ENCODE data around the gene PCGF3.
"Not testable (repeated sequence)": the region's sequence is repeated elsewhere in the genome, so short reads cannot be mapped to it uniquely, and the experiment has no call there.

PCGF3 gene

GRCh38 chr4:776743-777441 lies 71.3 kb downstream of the PCGF3 start:
- in situ Hi-C loops (cut with HindIII; ENCODE audit: low pct_unique_long_range_greater_than_20kb, low sequenced_read_pairs) = no loop called here
- TF ChIP-seq JUND (IDR thresholded peaks at IDR 0.05; ENCODE audit: low read depth) = no peak
- no peak for DNase-seq (ENCODE audit: low read depth in 1 of 2, low spot score in 1 of 2)

GRCh38 chr4:777520-778262 lies 72.1 kb downstream of the PCGF3 start:
- no peak for DNase-seq (ENCODE audit: low read depth in 1 of 2, low spot score in 1 of 2)
- no peak for TF ChIP-seq JUND (IDR thresholded peaks at IDR 0.05; ENCODE audit: low read depth)
- in situ Hi-C loops (cut with HindIII; ENCODE audit: low pct_unique_long_range_greater_than_20kb, low sequenced_read_pairs) = no loop called here

- TF ChIP-seq JUND (IDR thresholded peaks at IDR 0.05; ENCODE audit: low read depth) = no peak
- in situ Hi-C loops (cut with HindIII; ENCODE audit: low pct_unique_long_range_greater_than_20kb, low sequenced_read_pairs) = no loop called here
- no peak for DNase-seq (ENCODE audit: low read depth in 1 of 2, low spot score in 1 of 2)
Measured at GRCh38 chr4:779555-779954, 73.9 kb downstream of the PCGF3 start.

GRCh38 chr4:780255-780654 lies 74.6 kb downstream of the PCGF3 start:
- in situ Hi-C loops (cut with HindIII; ENCODE audit: low pct_unique_long_range_greater_than_20kb, low sequenced_read_pairs) = not testable (repeated sequence)

GRCh38 chr4:780716-781492 lies 75.3 kb downstream of the PCGF3 start:
- no peak for TF ChIP-seq JUND (IDR thresholded peaks at IDR 0.05; ENCODE audit: low read depth)
- in situ Hi-C loops (cut with HindIII; ENCODE audit: low pct_unique_long_range_greater_than_20kb, low sequenced_read_pairs) = no loop called here
- no peak for DNase-seq (ENCODE audit: low read depth in 1 of 2, low spot score in 1 of 2)

More at GRCh38 chr4:780255-780654, 74.6 kb downstream of the PCGF3 start:
- not testable (repeated sequence) for DNase-seq (ENCODE audit: low read depth in 1 of 2, low spot score in 1 of 2)

- TF ChIP-seq JUND (IDR thresholded peaks at IDR 0.05; ENCODE audit: low read depth) = no peak
- DNase-seq (ENCODE audit: low read depth in 1 of 2, low spot score in 1 of 2) = peak; percentile 98 to 100
- in situ Hi-C loops (cut with HindIII; ENCODE audit: low pct_unique_long_range_greater_than_20kb, low sequenced_read_pairs) = no loop called here
Measured at GRCh38 chr4:781493-782216, 76.0 kb downstream of the PCGF3 start.

GRCh38 chr4:784401-785331 lies 79.0 kb downstream of the PCGF3 start:
- in situ Hi-C loops (cut with HindIII; ENCODE audit: low pct_unique_long_range_greater_than_20kb, low sequenced_read_pairs) = no loop called here
- TF ChIP-seq JUND (IDR thresholded peaks at IDR 0.05; ENCODE audit: low read depth) = no peak
- no peak for DNase-seq (ENCODE audit: low read depth in 1 of 2, low spot score in 1 of 2)

- in situ Hi-C loops (cut with HindIII; ENCODE audit: low pct_unique_long_range_greater_than_20kb, low sequenced_read_pairs) = no loop called here
- DNase-seq (ENCODE audit: low read depth in 1 of 2, low spot score in 1 of 2) = no peak
- TF ChIP-seq JUND (IDR thresholded peaks at IDR 0.05; ENCODE audit: low read depth) = no peak
Measured at GRCh38 chr4:785332-786073, 79.9 kb downstream of the PCGF3 start.

GRCh38 chr4:786074-786741 lies 80.6 kb downstream of the PCGF3 start:
- DNase-seq (ENCODE audit: low read depth in 1 of 2, low spot score in 1 of 2) = no peak
- in situ Hi-C loops (cut with HindIII; ENCODE audit: low pct_unique_long_range_greater_than_20kb, low sequenced_read_pairs) = no loop called here

GRCh38 chr4:786861-787300 lies 81.2 kb downstream of the PCGF3 start:
- DNase-seq (ENCODE audit: low read depth in 1 of 2, low spot score in 1 of 2) = no peak
- in situ Hi-C loops (cut with HindIII; ENCODE audit: low pct_unique_long_range_greater_than_20kb, low sequenced_read_pairs) = no loop called here
- no peak for TF ChIP-seq JUND (IDR thresholded peaks at IDR 0.05; ENCODE audit: low read depth)

More at GRCh38 chr4:786074-786741, 80.6 kb downstream of the PCGF3 start:
- TF ChIP-seq JUND (IDR thresholded peaks at IDR 0.05; ENCODE audit: low read depth) = no peak
